GM23338 (cell line): Measurements from ENCODE around the gene DSCAML1. TPM values are rescaled to one million over a fixed set of nuclear protein-coding genes. Genes with fewer than 3 reads are reported as not detected.

Experiments
- ATAC-seq: fragments of 200-7000 bp; cut with Tn5 transposase; 3 replicates; pipeline ENCODE4 v1.9.1; 2020
- DNase-seq: peaks from one replicate; pipeline ENCODE4 v3.0.0-alpha.2; 2015; ENCODE audit warnings: low spot score
- H2AFZ ChIP-seq: fragments of 200-600 bp; sonication (generic); 2 replicates; pipeline ENCODE4 v1.8.0; 2016; ENCODE audit warnings: antibody characterized with exemption, mild to moderate bottlenecking, moderate library complexity
- H3F3A ChIP-seq: fragments of 200-600 bp; sonication (generic); replicated peaks from 2 replicates; pipeline ENCODE4 v1.8.0; 2017; ENCODE audit warnings: antibody characterized with exemption, mixed run types, low read depth
- H3K27ac ChIP-seq: fragments of 200-600 bp; sonication (generic); 2 replicates; pipeline ENCODE4 v1.6.1; 2016; ENCODE audit warnings: low read depth
- H3K27me3 ChIP-seq: fragments of 200-600 bp; sonication (generic); 2 replicates; pipeline ENCODE4 v1.8.0; 2016; ENCODE audit warnings: mild to moderate bottlenecking, mixed run types, moderate library complexity; ENCODE audit not compliant: insufficient read depth
- H3K36me3 ChIP-seq: fragments of 200-600 bp; sonication (generic); 2 replicates; pipeline ENCODE4 v1.8.0; 2016; ENCODE audit warnings: mild to moderate bottlenecking; ENCODE audit not compliant: insufficient read depth
- H3K4me1 ChIP-seq: fragments of 200-600 bp; sonication (generic); 2 replicates; pipeline ENCODE4 v1.8.0; 2016; ENCODE audit warnings: mild to moderate bottlenecking, moderate library complexity; ENCODE audit not compliant: insufficient read depth
- H3K4me2 ChIP-seq: fragments of 200-600 bp; sonication (generic); 2 replicates; pipeline ENCODE4 v1.7.1; 2017; ENCODE audit warnings: mixed run types
- H3K4me3 ChIP-seq: fragments of 200-600 bp; sonication (generic); 2 replicates; pipeline ENCODE4 v1.6.1; 2016; ENCODE audit warnings: mixed run types
- H3K79me2 ChIP-seq: fragments of 200-600 bp; sonication (generic); replicated peaks from 2 replicates; pipeline ENCODE4 v1.8.0; 2017; ENCODE audit warnings: mild to moderate bottlenecking; ENCODE audit not compliant: insufficient read depth
- H3K9me2 ChIP-seq: fragments of 200-600 bp; sonication (generic); 2 replicates; pipeline ENCODE4 v1.8.0; 2017; ENCODE audit not compliant: insufficient read depth
- H4K20me1 ChIP-seq: fragments of 200-600 bp; sonication (generic); replicated peaks from 2 replicates; pipeline ENCODE4 v1.8.0; 2017; ENCODE audit warnings: mild to moderate bottlenecking; ENCODE audit not compliant: insufficient read depth
- H3K27ac Mint-ChIP-seq: 2 replicates; pipeline ENCODE4 v1.8.0; 2020; ENCODE audit warnings: inconsistent platforms, mild to moderate bottlenecking, moderate library complexity, mixed read lengths
- H3K27me3 Mint-ChIP-seq: 3 replicates; pipeline ENCODE4 v1.8.0; 2022; ENCODE audit warnings: low read depth, mild to moderate bottlenecking, moderate library complexity, mixed read lengths, inconsistent platforms; ENCODE audit not compliant: insufficient read depth, poor library complexity
- H3K36me3 Mint-ChIP-seq: 3 replicates; pipeline ENCODE4 v1.8.0; 2021; ENCODE audit warnings: low read depth, mild to moderate bottlenecking, inconsistent platforms, moderate library complexity, mixed read lengths
- H3K4me1 Mint-ChIP-seq: 3 replicates; pipeline ENCODE4 v1.8.0; 2020; ENCODE audit warnings: mild to moderate bottlenecking, inconsistent platforms, mixed read lengths
- H3K4me3 Mint-ChIP-seq: 3 replicates; pipeline ENCODE4 v1.8.0; 2021; ENCODE audit warnings: moderate library complexity, mild to moderate bottlenecking, inconsistent platforms, mixed read lengths
- H3K9me3 Mint-ChIP-seq: 3 replicates; pipeline ENCODE4 v1.8.0; 2020; ENCODE audit warnings: moderate library complexity, mild to moderate bottlenecking, inconsistent platforms, mixed read lengths
- CREB1 ChIP-seq: fragments of 250-450 bp; sonication (Bioruptor Pico); IDR thresholded peaks from 2 replicates; pipeline ENCODE4 v1.5.0; 2020; ENCODE audit warnings: low read depth, mild to moderate bottlenecking, moderate library complexity
- CTCF ChIP-seq, 2 experiments: fragments of 200-600 bp in 1 of 2; sonication (generic) in 1 of 2; conservative IDR thresholded peaks; 2 replicates each; pipeline versions ENCODE4 v1.5.1 to v1.6.1; 2016 to 2017; ENCODE audit warnings: antibody characterized with exemption in 2 of 2, low read depth in 2 of 2, mild to moderate bottlenecking in 2 of 2, moderate library complexity in 1 of 2
- EZH2 ChIP-seq: fragments of 200-600 bp; sonication (generic); IDR thresholded peaks from one replicate; pipeline ENCODE4 v1.8.0; 2017; ENCODE audit warnings: antibody characterized with exemption, mild to moderate bottlenecking, low read depth; ENCODE audit not compliant: unreplicated experiment
- EZH2phosphoT487 ChIP-seq: fragments of 200-600 bp; sonication (generic); IDR thresholded peaks from one replicate; pipeline ENCODE4 v1.8.1; 2018; ENCODE audit warnings: antibody characterized with exemption; ENCODE audit not compliant: unreplicated experiment
- JUNB ChIP-seq: IDR thresholded peaks from one replicate; pipeline ENCODE4 v1.6.1; 2016; ENCODE audit warnings: antibody characterized with exemption; ENCODE audit not compliant: unreplicated experiment
- NANOG ChIP-seq: IDR thresholded peaks from 2 replicates; pipeline ENCODE4 v1.6.1; 2016; ENCODE audit warnings: antibody characterized with exemption, borderline replicate concordance
- POLR2AphosphoS5 ChIP-seq: IDR thresholded peaks from 2 replicates; pipeline ENCODE4 v1.6.1; 2016; ENCODE audit warnings: antibody characterized with exemption, low read depth
- REST ChIP-seq: IDR thresholded peaks from one replicate; pipeline ENCODE4 v1.6.1; 2018; ENCODE audit warnings: antibody characterized with exemption; ENCODE audit not compliant: unreplicated experiment
- STAT1 ChIP-seq: IDR thresholded peaks from one replicate; pipeline ENCODE4 v1.6.1; 2016; ENCODE audit warnings: antibody characterized with exemption; ENCODE audit not compliant: unreplicated experiment
- ZNF331 ChIP-seq: fragments of 250-450 bp; sonication (Bioruptor Pico); IDR thresholded peaks from 2 replicates; pipeline ENCODE4 v1.5.0; 2020; ENCODE audit warnings: low read depth, mild to moderate bottlenecking, moderate library complexity
- polyA plus RNA-seq: library from polyadenylated mRNA; unstranded; fragments of >200 nt; fragmentation: Nextera tagmentation; extraction: Ambion mirVana; gene quantifications from 2 replicates; pipeline ENCODE4 v1.2.1, GENCODE V29; 2016
- total RNA-seq: library from RNA; depleted of rRNA; stranded (reverse); fragments of >200 nt; shearing (Covaris generic); gene quantifications from 2 replicates; pipeline ENCODE4 v1.2.3, GENCODE V29; 2014
- TF ChIP-seq, protein P1 (sequence below): IDR thresholded peaks from 2 replicates; pipeline ENCODE4 v1.6.1; 2016; ENCODE audit warnings: antibody characterized with exemption

DSCAML1 gene
- total and polyA plus RNA-seq, 2 experiments from 2014 or later: 0.17 TPM; not detected in 1

DNA sequence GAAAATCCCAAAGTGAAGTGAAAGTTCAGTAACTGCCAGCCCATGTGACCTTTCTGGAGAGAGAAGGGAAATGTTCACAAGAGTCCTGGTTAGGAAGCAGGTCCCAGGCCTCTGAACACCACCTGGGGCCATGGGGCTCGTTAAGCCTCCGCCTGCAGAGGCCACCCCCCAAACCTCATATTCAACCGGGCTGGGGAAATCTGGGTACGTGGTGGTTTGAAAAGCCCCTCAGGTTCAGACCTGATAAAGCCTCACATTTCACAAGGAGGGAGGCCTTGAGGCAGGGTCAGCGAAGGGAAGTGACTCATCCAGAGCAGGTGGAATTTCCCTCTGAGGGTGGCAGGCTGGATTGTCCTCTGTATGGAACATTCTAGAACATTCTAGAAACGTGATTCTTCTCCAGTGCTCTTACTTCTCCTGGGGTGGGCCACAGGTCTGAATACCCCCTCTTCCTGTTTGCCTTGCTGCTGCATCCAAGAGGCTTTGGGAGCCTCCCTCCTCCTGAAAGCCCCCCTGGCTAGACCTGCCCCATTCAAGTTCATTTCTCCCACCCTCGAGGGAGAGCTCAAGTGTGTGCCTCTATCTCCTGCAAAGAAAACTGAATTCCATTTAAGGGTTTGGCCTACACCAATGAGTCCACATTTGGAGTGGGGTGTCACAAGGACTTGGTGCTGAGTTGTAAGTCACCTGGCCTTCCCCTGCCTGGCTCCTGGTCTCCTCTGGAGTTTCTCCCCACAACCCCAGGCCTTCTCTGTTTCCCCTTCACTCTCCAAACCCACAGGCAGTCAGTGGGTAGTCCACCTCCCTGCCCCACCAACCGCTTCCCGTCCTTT, 21.2 kb upstream of the DSCAML1 start:
- TF ChIP-seq REST (no peak), JUNB (no peak), CTCF (conservative IDR thresholded peaks at IDR 0.05; ENCODE audit: low read depth in 2 of 2) (no peak), POLR2AphosphoS5 (no peak), NANOG (no peak), EZH2phosphoT487 (no peak), CREB1 (CRISPR knock-in tag) (no peak), ZNF331 (CRISPR knock-in tag) (no peak), STAT1 (no peak), EZH2 (no peak)
- TF ChIP-seq, protein P1, sequence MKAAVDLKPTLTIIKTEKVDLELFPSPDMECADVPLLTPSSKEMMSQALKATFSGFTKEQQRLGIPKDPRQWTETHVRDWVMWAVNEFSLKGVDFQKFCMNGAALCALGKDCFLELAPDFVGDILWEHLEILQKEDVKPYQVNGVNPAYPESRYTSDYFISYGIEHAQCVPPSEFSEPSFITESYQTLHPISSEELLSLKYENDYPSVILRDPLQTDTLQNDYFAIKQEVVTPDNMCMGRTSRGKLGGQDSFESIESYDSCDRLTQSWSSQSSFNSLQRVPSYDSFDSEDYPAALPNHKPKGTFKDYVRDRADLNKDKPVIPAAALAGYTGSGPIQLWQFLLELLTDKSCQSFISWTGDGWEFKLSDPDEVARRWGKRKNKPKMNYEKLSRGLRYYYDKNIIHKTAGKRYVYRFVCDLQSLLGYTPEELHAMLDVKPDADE: no peak
- peaks cover 13% of the 10 kb centered on the region; the same call in 1 of the 2 replicates for H3K4me1 ChIP-seq
- H4K20me1 ChIP-seq: no peaks in the 10 kb centered on the region; the same call in 1 of the 2 replicates
- no peaks in the 10 kb centered on the region for H3K27me3 ChIP-seq
- H3F3A ChIP-seq: no peaks in the 10 kb centered on the region
- no peak overlapping the region for H3K27ac ChIP-seq
- H3K4me3 Mint-ChIP-seq: no peak overlapping the region
- no peak overlapping the region for H3K4me3 ChIP-seq
- H2AFZ ChIP-seq: no peak overlapping the region
- no peak for DNase-seq
- no peak for ATAC-seq
- no peak overlapping the region for H3K4me2 ChIP-seq
- no peaks in the 10 kb centered on the region for H3K36me3 Mint-ChIP-seq
- peaks cover 16% of the 10 kb centered on the region for H3K27me3 Mint-ChIP-seq
- no peaks in the 10 kb centered on the region for H3K9me3 Mint-ChIP-seq
- H3K36me3 ChIP-seq: no peaks in the 10 kb centered on the region
- no peaks in the 10 kb centered on the region for H3K9me2 ChIP-seq
- H3K27ac Mint-ChIP-seq: no peak overlapping the region; the same call in 1 of the 2 replicates
- H3K79me2 ChIP-seq: no peaks in the 10 kb centered on the region
- H3K4me1 Mint-ChIP-seq: peaks cover 59% of the 10 kb centered on the region
